ENCODE results near the gene SORCS1. TPM values are rescaled to one million over a fixed set of nuclear protein-coding genes. Genes with fewer than 3 reads are reported as not detected.

SORCS1 gene
- total RNA-seq, 2 donors from 2014 or later, result not detected

DNA sequence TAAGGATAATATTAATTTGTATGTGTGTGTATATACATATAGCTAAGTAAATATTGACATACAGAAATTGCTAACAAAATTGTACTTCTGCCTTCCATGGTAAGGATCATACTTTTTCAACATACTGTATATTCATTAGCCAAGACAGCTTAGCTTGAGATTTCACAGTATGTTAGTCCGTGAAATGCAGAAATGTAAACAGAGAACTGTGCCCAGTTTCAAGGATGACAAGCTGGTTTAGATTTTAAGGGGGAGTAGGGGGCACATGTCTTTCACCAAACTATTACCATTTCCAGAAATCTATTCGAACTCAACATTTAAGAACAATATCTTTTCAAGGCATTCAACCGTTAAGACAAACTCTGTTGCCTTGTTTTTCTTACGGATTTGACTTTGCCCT, 182.2 kb downstream of the SORCS1 start:
- ATAC-seq, result no peak
- DNase-seq (ENCODE audit: low spot score in 2 of 2), result no peak
- Mint-ChIP-seq H3K36me3 (no peaks in the 10 kb centered on the region), H3K9me3 (no peaks in the 10 kb centered on the region), H3K27ac (no peak overlapping the region)

DNA sequence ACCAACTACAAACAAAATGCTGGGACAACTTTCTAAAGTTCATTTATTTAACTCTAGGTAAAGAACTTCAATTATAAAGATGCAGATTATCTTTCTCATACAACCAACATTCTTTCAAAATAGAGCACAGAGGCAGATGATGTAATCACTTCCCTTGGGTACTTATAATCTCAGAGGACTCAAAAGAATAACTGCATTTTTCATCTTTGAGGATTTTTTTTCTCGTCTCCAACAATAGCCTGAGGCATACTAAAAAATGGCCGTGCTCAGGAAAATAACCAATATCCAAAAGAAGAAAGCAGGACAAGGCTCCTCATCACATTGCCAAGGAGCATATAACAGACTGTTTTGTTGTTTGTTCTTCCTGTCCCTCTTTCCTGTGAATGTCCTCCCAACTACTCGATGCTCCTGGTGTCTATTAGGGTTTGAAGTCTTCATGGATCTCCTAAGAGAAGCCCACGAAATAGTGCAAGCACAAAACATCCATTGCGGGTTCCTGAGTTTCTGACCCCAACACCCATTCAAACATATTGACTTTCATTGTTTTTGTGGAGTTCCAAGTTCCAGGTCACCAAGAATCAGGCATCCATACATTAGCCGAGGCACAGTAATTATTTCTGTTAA, 182.9 kb downstream of the SORCS1 start:
- Mint-ChIP-seq H3K36me3 (peaks cover 0 to 3% of the 10 kb centered on the region in 2 donors), H3K9me3 (peaks cover 3% of the 10 kb centered on the region in 2 donors), H3K27ac (no peak overlapping the region)
- ATAC-seq, result no peak
- no peak for DNase-seq (ENCODE audit: low spot score in 2 of 2)

DNA sequence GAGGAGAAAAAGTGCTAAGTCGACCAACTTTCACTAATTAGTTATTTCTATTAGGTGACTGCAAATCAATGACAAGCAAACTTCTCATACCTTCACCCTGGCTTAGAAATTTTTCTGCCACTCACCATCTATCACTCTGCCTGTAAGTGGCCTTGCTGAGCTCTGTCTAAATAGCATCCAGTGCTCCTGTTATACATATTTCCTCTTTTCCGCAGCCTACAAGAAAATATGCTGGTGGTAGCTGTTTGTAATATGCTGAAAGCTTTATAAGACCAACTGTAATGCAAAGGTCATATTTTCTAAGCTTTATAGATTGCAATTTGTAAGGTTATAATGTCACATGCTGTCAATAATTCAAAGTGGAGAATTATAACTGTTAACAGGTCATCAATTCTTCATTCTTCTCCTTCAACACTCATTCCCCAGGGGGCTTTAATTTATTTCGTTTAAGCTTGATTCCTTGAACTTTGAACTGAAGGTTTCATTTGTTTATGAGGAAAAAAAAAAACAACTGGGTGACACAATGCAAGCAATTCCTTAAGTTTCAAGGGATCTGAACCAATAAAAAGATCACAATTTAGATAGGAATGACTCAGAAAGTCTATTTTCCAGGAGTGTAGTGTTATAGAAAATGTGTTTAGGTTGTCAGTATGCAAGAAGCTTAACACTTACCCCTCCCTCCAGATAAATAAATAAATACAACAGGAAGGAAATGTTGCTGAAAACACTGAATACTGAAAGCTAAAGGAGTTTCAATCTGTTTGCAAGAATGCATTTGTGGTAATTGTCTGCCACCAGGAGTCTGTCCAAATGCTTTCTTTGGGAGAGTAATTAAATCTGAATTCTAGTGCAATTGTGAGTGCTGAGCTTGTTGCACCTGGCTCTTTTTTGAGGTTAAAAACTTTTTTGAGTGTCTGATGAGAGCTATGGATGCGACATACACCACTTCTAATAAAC, 183.7 kb downstream of the SORCS1 start:
- H3K27ac Mint-ChIP-seq, result no peak overlapping the region
- peaks cover 4% of the 10 kb centered on the region in 2 donors for H3K9me3 Mint-ChIP-seq
- ATAC-seq, result no peak
- no peak for DNase-seq (ENCODE audit: low spot score in 2 of 2)
- H3K36me3 Mint-ChIP-seq, result peaks cover 0 to 4% of the 10 kb centered on the region in 2 donors

DNA sequence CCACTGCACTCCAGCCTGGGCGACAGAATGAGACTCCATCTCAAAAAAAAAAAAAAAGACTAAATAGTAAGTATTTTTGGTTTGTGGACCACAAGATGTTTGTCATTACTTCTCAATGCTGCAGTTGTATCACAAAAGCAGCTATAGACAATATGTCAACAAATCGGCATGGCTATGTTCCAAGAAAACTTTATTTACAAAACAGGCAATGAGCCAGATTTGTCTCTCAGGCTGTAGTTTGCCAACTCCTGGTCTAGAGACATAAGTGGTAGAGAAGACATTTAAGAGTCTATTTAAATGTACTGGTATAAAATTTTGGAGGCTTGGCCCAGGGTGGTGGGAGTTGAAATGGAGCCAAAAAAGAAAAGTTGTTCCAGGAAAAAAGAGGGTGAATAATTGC, 185.8 kb downstream of the SORCS1 start:
- DNase-seq (ENCODE audit: low spot score in 2 of 2) (no peak), ATAC-seq (no peak)
- H3K9me3 Mint-ChIP-seq, result peaks cover 4 to 9% of the 10 kb centered on the region in 2 donors
- peaks cover 0 to 4% of the 10 kb centered on the region in 2 donors for H3K36me3 Mint-ChIP-seq
- H3K27ac Mint-ChIP-seq, result no peak overlapping the region

DNA sequence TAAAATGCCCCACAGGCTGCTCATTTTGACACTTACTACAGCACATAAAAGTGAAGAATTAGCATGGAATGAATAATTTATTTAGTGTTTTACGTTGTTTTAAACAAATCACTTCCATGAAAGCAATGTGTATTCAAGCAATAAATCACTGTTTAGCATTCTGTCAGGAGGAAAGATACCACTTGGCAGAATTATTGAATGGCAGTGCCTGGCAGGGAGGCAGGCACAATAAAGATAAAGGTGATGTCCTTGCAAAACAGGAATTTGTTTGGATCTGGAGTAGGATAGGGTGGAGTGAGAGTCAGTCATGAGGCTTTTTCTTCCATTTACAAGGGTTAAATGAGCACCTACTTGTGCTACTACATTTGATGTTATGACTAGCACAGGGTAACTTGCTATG, 190.8 kb downstream of the SORCS1 start:
- H3K36me3 Mint-ChIP-seq, result peaks cover 0 to 9% of the 10 kb centered on the region in 2 donors
- peaks cover 13 to 14% of the 10 kb centered on the region in 2 donors for H3K9me3 Mint-ChIP-seq
- DNase-seq (ENCODE audit: low spot score in 2 of 2), result no peak
- no peak for ATAC-seq
- no peak overlapping the region for H3K27ac Mint-ChIP-seq

DNA sequence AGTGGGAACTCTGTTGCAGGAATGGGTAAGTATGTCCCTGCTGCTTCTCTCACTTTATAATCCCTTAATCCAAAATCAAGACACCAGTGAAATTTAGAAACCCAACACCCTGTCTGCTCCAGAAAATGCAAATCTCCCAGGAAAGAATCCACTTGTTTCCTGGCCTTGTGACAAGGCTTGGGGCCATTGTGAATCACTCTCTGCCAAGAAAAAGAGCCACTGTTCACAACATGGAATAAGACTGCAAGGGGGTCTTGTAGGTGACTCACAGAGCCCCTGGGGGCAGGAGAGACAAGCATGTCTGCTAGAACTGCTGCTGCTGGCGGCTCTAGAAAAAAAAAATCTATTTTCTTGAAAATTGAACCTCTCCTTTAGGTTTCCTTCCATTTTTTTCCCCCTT, 191.2 kb downstream of the SORCS1 start:
- H3K36me3 Mint-ChIP-seq, result peaks cover 0 to 9% of the 10 kb centered on the region in 2 donors

DNA sequence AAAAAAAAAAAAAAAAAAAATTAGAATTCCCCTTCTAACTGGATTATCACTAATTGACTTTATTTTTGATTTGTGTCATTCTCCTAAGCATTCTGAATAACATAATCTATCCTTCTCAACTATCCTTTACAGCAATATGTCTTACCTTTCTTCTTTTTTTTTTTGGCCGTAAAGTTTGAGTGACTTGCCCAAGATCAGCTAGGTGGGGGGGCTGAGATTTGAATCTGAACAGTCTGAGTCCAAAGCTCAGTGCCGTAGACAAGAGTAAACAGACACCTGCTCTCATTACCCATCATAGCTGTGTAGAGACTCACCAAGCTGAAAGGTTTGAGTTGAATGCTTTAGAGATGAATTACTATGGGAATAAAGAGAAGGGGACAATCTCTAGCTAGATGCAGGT, 192.1 kb downstream of the SORCS1 start:
- Mint-ChIP-seq H3K27ac (no peak overlapping the region), H3K36me3 (peaks cover 0 to 9% of the 10 kb centered on the region in 2 donors)
- no peak for ATAC-seq

More for the DNA sequence above, 191.2 kb downstream of the SORCS1 start:
- DNase-seq (ENCODE audit: low spot score in 2 of 2) (no peak), ATAC-seq (no peak)
- Mint-ChIP-seq H3K27ac (no peak overlapping the region), H3K9me3 (peaks cover 13 to 14% of the 10 kb centered on the region in 2 donors)

DNA sequence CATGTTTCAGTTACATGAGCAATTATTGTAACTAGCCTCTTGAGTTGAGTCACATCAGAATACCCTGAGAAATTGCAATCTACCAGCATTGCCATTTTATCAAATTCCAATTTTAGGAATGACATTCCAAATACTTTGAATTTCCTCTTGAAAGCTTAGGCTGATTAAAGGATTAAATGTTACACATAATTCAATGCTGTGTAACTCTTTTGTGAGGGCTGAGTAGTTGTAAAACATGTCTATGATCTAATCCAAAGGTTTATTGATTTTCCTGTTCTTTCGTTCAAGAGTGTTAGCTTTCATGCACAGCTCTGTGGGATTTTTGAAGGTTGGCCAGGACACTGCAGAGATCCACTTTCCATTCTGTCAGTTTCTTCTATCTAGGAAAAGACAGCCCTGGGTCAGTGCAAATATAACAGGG, 193.1 kb downstream of the SORCS1 start:
- Mint-ChIP-seq H3K36me3 (peaks cover 0 to 4% of the 10 kb centered on the region in 2 donors), H3K27ac (no peak overlapping the region), H3K9me3 (peaks cover 9 to 11% of the 10 kb centered on the region in 2 donors)
- no peak for DNase-seq (ENCODE audit: low spot score in 2 of 2)
- ATAC-seq, result no peak

More for the DNA sequence above, 192.1 kb downstream of the SORCS1 start:
- peaks cover 13 to 14% of the 10 kb centered on the region in 2 donors for H3K9me3 Mint-ChIP-seq
- no peak for DNase-seq (ENCODE audit: low spot score in 2 of 2)

DNA sequence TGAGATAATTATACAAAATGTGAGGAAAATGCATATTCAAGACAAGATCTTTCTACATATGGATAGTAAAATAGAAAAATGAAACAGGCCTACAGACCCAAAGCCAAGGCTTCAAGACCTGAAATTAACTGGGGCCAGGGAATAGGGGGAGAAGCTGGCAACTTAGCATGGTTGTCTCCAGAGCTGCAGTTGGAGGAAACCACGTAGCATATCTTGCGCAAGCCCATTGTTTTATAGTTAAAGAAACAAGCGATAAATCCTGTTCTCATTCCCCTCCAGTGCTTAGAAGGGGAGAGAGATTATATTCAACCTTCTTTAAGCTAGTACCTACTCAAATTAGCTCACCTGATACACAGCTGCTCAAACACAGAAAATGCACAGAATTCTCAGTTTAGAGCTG, 197.1 kb downstream of the SORCS1 start:
- no peak overlapping the region for H3K27ac Mint-ChIP-seq
- peaks cover 14% of the 10 kb centered on the region in 2 donors for H3K9me3 Mint-ChIP-seq
- no peak for ATAC-seq

DNA sequence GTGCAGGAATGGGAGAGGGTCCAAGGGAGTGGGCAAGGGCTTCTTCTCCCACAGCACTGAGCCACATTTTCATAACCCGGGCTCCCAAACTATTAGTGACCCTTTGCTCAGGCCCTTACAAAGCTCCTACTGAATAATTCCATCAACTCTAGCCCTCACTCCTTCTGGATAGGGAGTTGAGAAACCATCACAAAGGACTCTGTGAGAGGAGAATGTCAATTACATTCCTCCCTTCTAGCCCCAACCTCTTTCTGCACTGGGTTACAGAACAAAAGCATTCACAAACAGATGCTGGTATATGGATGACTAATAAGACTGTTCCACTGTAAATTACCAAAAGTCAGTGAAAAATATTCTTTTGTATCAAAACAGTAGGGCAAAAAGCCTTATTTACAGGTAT, 203.7 kb downstream of the SORCS1 start:
- Mint-ChIP-seq H3K27ac (no peak overlapping the region), H3K36me3 (no peaks in the 10 kb centered on the region), H3K9me3 (peaks cover 7 to 10% of the 10 kb centered on the region in 2 donors)
- DNase-seq (ENCODE audit: low spot score in 2 of 2), result no peak
- no peak for ATAC-seq

More for the DNA sequence above, 197.1 kb downstream of the SORCS1 start:
- H3K36me3 Mint-ChIP-seq, result peaks cover 0 to 4% of the 10 kb centered on the region in 2 donors
- DNase-seq (ENCODE audit: low spot score in 2 of 2), result no peak

DNA sequence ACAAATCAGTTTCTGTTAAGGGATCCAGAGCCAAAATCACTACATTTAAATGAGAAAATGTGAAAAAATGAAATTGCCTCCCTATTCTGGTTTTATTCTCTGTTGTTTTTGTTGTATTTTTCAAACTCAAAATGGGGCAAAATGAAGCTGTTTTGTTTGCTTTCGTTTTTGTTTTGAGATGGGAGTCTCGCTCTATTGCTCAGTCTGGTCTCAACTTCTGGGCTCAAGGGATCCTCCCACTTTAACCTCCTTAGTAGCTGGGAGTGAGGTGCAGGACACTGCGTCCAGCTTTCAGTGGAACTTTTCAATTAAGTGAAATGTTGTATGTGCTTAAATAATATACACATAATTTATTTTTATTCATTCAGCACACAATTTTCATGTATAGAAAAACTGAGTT, 205.0 kb downstream of the SORCS1 start:
- H3K27ac Mint-ChIP-seq, result no peak overlapping the region
- DNase-seq (ENCODE audit: low spot score in 2 of 2) (no peak), ATAC-seq (no peak)
- H3K9me3 Mint-ChIP-seq, result peaks cover 7 to 10% of the 10 kb centered on the region in 2 donors
- H3K36me3 Mint-ChIP-seq, result no peaks in the 10 kb centered on the region

DNA sequence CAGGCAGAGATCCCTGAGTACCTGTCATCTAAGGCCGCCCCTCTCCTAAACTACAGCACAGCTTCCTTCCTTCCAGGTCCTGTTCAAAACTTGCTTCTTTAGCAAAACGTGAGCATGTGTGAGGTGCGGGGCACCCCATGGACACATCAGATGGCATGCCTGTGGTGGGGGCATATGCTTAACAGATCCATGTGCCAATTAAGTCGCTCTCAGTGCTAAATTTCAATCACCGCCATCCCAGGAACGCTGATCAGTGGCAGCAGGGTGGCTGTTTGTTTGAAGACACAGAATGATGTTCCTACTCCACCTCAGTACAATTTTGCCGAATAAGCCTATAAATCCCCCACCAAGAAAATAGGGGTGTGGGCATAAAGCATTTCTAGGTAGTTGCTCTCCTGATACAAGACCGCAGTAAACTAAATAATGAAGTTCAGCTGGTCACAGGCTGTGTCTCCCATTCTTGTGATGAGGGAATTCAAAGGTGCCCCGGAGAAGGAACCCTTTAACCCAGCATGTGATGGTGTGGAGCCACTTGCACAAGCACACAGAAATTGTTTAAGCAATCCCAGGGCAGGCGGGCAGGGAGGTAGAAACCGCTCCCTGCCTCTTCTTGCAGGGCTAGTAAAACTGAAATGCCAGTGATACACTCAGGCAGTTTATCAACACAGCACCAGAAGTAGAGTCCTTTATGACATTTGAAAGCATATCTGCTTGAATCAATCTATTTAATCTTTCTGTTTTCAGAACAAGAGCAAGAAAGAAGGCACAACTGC, 205.7 kb downstream of the SORCS1 start:
- no peak for ATAC-seq
- peaks cover 7 to 8% of the 10 kb centered on the region in 2 donors for H3K9me3 Mint-ChIP-seq
- no peaks in the 10 kb centered on the region for H3K36me3 Mint-ChIP-seq
- no peak overlapping the region for H3K27ac Mint-ChIP-seq
- no peak for DNase-seq (ENCODE audit: low spot score in 2 of 2)

DNA sequence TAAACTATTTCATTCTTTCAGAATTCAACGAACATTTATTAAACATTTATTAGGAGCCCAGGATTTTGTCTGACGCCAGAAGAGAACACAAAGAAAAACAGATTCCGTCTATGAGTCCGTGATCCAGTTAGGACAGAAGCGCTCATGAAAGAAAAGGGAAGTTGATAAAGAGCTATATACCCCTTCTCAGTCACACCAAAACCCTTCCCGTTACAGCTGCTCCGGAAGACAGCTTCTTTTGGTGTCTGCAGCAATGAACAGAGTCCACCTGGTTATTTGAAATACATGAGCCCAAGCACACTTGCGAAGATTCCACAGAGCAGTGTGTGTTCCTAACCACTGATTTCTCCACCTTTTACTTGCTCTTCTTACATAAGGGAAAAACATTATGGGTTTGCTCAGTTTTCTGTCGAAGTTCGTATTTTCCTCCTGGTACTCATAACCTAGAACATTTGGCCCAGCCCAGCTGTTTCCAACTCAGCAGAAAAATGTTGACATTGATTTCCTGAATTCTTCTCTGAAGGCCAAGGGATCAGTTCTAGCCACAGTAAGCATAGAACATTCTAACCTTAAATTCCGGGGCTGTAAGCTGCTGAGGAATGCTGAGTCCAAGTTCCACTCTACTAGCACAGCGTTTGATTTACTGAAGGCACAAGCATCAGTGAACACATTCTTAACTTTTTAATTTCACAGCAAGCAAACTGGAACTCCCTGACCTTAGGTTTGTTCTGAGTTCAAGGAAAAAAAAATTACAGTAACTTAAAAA, 206.5 kb downstream of the SORCS1 start:
- Mint-ChIP-seq H3K36me3 (no peaks in the 10 kb centered on the region), H3K27ac (no peak overlapping the region), H3K9me3 (peaks cover 6 to 7% of the 10 kb centered on the region in 2 donors)
- DNase-seq (ENCODE audit: low spot score in 2 of 2) (no peak), ATAC-seq (no peak)

DNA sequence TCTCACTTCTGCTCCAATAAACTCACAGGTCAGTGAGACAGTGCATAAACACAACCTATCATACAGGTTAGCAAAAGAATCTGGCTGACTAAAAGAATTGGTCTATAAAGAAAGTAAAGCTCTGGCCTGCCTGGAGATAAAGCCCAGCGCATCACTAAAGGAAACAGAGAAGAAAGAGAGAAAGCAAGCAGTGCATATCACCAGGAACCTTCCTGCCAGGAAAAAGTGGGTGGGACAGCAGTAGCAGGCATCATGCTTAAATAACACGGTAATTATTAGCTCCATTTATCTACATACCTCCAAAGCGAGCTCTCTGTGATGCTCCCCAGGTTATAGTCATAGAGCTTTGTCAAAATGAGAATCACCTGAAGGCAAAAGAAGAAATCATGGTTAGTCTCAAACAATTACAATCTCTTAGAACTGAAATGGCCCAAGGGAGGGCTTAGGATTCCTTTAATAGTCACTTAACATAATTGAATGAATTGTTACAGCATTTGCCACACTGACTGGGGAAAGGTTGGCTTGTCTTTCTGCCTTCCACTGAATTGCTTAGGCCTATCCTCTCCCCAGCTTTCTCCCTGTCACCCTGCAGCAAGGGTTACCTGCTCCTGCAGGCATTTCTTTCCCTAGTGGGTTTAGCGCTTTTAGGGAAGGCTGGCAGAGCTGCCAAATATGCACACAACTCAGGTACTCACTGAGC, 208.1 kb downstream of the SORCS1 start:
- ATAC-seq (no peak), DNase-seq (ENCODE audit: low spot score in 2 of 2) (no peak)
- H3K27ac Mint-ChIP-seq, result no peak overlapping the region
- H3K36me3 Mint-ChIP-seq, result no peaks in the 10 kb centered on the region
- no peaks in the 10 kb centered on the region for H3K9me3 Mint-ChIP-seq

DNA sequence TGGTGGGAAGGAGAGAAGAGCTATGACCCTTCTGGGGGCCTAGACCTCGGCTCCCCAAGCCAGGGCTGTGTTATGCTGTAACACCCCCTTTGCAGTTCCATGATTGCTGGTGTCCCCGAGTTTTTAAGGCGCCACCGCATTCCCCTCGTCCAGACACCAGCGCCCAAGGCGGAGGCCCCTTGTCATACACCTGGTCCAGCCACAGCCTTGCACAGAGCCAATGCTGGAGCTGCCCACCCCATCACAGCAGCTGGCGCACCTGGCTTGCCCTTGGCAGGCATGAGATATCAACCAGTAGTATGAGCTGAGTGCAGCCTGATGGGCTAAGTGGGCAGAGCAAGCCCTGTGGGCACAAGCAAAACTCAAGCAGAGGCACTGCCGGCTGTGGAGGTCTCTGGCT, 209.4 kb downstream of the SORCS1 start:
- ATAC-seq (no peak), DNase-seq (ENCODE audit: low spot score in 2 of 2) (no peak)
- H3K27ac Mint-ChIP-seq, result no peak overlapping the region
- peaks cover 1 to 2% of the 10 kb centered on the region in 2 donors for H3K9me3 Mint-ChIP-seq
- no peaks in the 10 kb centered on the region for H3K36me3 Mint-ChIP-seq

DNA sequence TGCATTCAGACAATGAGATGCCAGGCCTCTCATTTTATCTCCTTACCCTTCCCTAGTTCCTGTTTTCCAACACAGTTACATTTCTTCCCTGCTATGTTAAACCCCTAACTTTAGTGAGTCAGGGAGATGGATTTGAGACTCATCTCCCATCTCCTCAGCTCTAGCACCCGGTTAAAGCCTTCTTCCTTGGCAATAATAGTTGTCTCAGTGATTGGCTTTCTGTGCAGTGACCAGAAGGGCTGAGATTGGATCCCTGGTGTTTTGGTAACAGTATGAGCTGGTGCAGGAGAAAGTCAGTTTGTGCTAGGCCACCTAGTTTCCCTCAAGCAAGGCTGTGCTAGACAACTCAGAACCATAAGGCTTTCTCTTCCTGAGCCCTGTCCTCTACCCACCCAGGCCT, 212.5 kb downstream of the SORCS1 start:
- ATAC-seq, result no peak
- Mint-ChIP-seq H3K9me3 (peaks cover 4 to 6% of the 10 kb centered on the region in 2 donors), H3K27ac (no peak overlapping the region), H3K36me3 (no peaks in the 10 kb centered on the region)
- no peak for DNase-seq (ENCODE audit: low spot score in 2 of 2)

Measured in activated naive CD4-positive, alpha-beta T cell treated with anti-CD3 and anti-CD28 coated beads, Interleukin-2, amount 50 U/mL, for 72 hours (primary cell).